Measurements from ENCODE around the gene RFPL3. TPM values are rescaled to one million over a fixed set of nuclear protein-coding genes. Genes with fewer than 3 reads are reported as not detected.

RFPL3 gene
- total RNA-seq, 3 donors from 2014 or later, result not detected

GRCh38 chr22:32404021-32404420 lies 46.4 kb downstream of the RFPL3 start:
- no peak for TF ChIP-seq CTCF (IDR thresholded peaks at IDR 0.05)
- Histone ChIP-seq H3K4me3 (no peak overlapping the region), H3K4me1 (ENCODE audit: low read depth) (no peaks in the 10 kb centered on the region), H3K36me3 (ENCODE audit: low read depth) (peaks cover 12% of the 10 kb centered on the region), H3K9me3 (no peaks in the 10 kb centered on the region)
- ATAC-seq (no peak), DNase-seq (no peak)
- intact Hi-C loops (cut with DNase I, micrococcal nuclease), result no loop called here

GRCh38 chr22:32407312-32407711 lies 49.6 kb downstream of the RFPL3 start:
- no peak for TF ChIP-seq CTCF (IDR thresholded peaks at IDR 0.05)
- no peaks in the 10 kb centered on the region for H3K36me3 ChIP-seq (ENCODE audit: low read depth)
- no peak overlapping the region for H3K4me3 ChIP-seq
- no peak for DNase-seq
- peaks cover 22% of the 10 kb centered on the region for H3K4me1 ChIP-seq (ENCODE audit: low read depth)
- intact Hi-C loops (cut with DNase I, micrococcal nuclease), result no loop called here
- no peak for ATAC-seq
- H3K9me3 ChIP-seq, result no peaks in the 10 kb centered on the region

GRCh38 chr22:32407936-32408335 lies 50.3 kb downstream of the RFPL3 start:
- ATAC-seq, result peak; percentile 30
- Histone ChIP-seq H3K36me3 (ENCODE audit: low read depth) (no peaks in the 10 kb centered on the region), H3K4me3 (no peak overlapping the region), H3K9me3 (no peaks in the 10 kb centered on the region), H3K4me1 (ENCODE audit: low read depth) (peaks cover 25% of the 10 kb centered on the region)
- no peak for DNase-seq
- TF ChIP-seq CTCF (IDR thresholded peaks at IDR 0.05), result no peak
- intact Hi-C loops (cut with DNase I, micrococcal nuclease), result no loop called here

GRCh38 chr22:32409977-32410376 lies 52.3 kb downstream of the RFPL3 start:
- H3K4me3 ChIP-seq, result no peak overlapping the region
- intact Hi-C loops (cut with DNase I, micrococcal nuclease), result no loop called here
- no peak for TF ChIP-seq CTCF (IDR thresholded peaks at IDR 0.05)
- H3K36me3 ChIP-seq (ENCODE audit: low read depth), result no peaks in the 10 kb centered on the region
- DNase-seq, result peak in 2 of 3 donors; percentile 56 to 59
- ATAC-seq, result peak; percentile 86
- H3K4me1 ChIP-seq (ENCODE audit: low read depth), result peaks cover 25% of the 10 kb centered on the region
- H3K9me3 ChIP-seq, result no peaks in the 10 kb centered on the region

GRCh38 chr22:32410459-32410858 lies 52.8 kb downstream of the RFPL3 start:
- Histone ChIP-seq H3K4me1 (ENCODE audit: low read depth) (peaks cover 25% of the 10 kb centered on the region), H3K4me3 (no peak overlapping the region), H3K36me3 (ENCODE audit: low read depth) (no peaks in the 10 kb centered on the region), H3K9me3 (no peaks in the 10 kb centered on the region)
- TF ChIP-seq CTCF (IDR thresholded peaks at IDR 0.05), result no peak
- ATAC-seq, result peak; percentile 17
- no peak for DNase-seq
- intact Hi-C loops (cut with DNase I, micrococcal nuclease), result no loop called here

Other genes with a start within 250 kb of the RFPL3 start
- not detected for gene C22orf42, start 198.6 kb upstream of the RFPL3 start, total RNA-seq
- gene RFPL2, start 152.8 kb upstream of the RFPL3 start, total RNA-seq, result not detected
- gene SLC5A4, start 102.5 kb upstream of the RFPL3 start, total RNA-seq, result under 1 TPM in 2 of 3 donors, not detected in 1; 0.13 to 0.14 TPM
- gene RTCB, start 54.4 kb downstream of the RFPL3 start, total RNA-seq, result 100 to 1,000 TPM in 1 of 3 donors, 10 to 100 TPM in 2; 73.1 to 113 (median 85.6) TPM
- gene BPIFC, start 106.6 kb downstream of the RFPL3 start, total RNA-seq, result not detected
- 10 to 100 TPM; 63.0 to 84.3 (median 71.5) TPM for gene FBXO7, start 116.9 kb downstream of the RFPL3 start, total RNA-seq